Right lobe of liver (tissue), 6 donors: Measurements from ENCODE around the gene ABI3. TPM values are rescaled to one million over a fixed set of nuclear protein-coding genes. Genes with fewer than 3 reads are reported as not detected.

ENCODE experiments used
- ATAC-seq, 4 donors: fragments of 200-7000 bp; cut with Tn5 transposase; one replicate each; pipeline ENCODE4 v1.9.1; 2020; ENCODE audit warnings: mild to moderate bottlenecking in 4 of 4, moderate library complexity in 4 of 4
- DNase-seq, 3 donors: peaks; one replicate each; pipeline ENCODE4 v3.0.0-alpha.2; 2020
- H3K27ac ChIP-seq, 3 donors: fragments of 200-600 bp; one replicate each; pipeline ENCODE4 v1.8.0; 2022
- H3K27me3 ChIP-seq, 2 donors: fragments of 200-600 bp; one replicate each; pipeline ENCODE4 v1.8.0; 2022
- H3K36me3 ChIP-seq, 4 donors: fragments of 200-600 bp; sonication (generic) in 1 of 4; one replicate each; pipeline versions ENCODE4 v1.5.1 to v1.8.0; 2017 to 2022; ENCODE audit warnings: control low read depth in 1 of 4
- H3K4me1 ChIP-seq, 4 donors: fragments of 200-600 bp; sonication (generic) in 1 of 4; one replicate each; pipeline versions ENCODE4 v1.5.1 to v1.8.0; 2017 to 2022; ENCODE audit warnings: control low read depth in 1 of 4
- H3K4me3 ChIP-seq, 3 donors: fragments of 200-600 bp; one replicate each; pipeline ENCODE4 v1.8.0; 2022
- H3K9me3 ChIP-seq, 4 donors: fragments of 200-600 bp; sonication (generic) in 1 of 4; one replicate each; pipeline versions ENCODE4 v1.5.1 to v1.8.0; 2017 to 2022; ENCODE audit warnings: control low read depth in 1 of 4
- CTCF ChIP-seq, 4 donors: fragments of 200-600 bp in 3 of 4; fragments of 450-650 bp in 1 of 4; IDR thresholded peaks; one replicate each; pipeline versions ENCODE4 v1.5.1 to v1.8.0; 2016 to 2022; ENCODE audit warnings: antibody characterized with exemption in 4 of 4, mild to moderate bottlenecking in 2 of 4
- POLR2A ChIP-seq: fragments of 450-650 bp; IDR thresholded peaks from one replicate; pipeline ENCODE4 v1.6.1; 2017; ENCODE audit warnings: antibody characterized with exemption, mild to moderate bottlenecking
- WGBS: methylation state at CpG from one replicate; pipeline ENCODE4 v1.1.6; 2018; ENCODE audit warnings: low coverage, low lambda C conversion rate; ENCODE audit not compliant: insufficient coverage; ENCODE audit errors: missing lambda C conversion rate; 5-methylcytosine and 5-hydroxymethylcytosine counted together
- intact Hi-C, 2 donors: fragments of 100-400 bp; cut with DNase I; formaldehyde crosslinking; loops; one replicate each; pipeline versions ENCODE4 v1.11.2 to v1.14.1; 2022
- total RNA-seq, 6 experiments: library from RNA; depleted of rRNA in 2 of 6; stranded (reverse); fragments of >200 nt in 2 of 6; fragmentation: NEBNext Ultra II Directional in 3 of 6; extraction: Animal tissue kit (Norgen Biotek cat#: 25700) in 3 of 6; gene quantifications; one replicate each; pipeline versions ENCODE4 v1.1.0 to v1.2.4, GENCODE V29; 2016 to 2023
- donor health status: DM: no; HTN: yes; CAD: no.
- donor health status: DM: no; HTN: no; CAD: no.
- donor health status: DM: no; HTN: no; CAD: no.
- donor health status: DM: no; HTN: yes; CAD: no.
- donor health status: DM: no; HTN: yes; CAD: no.

Gene ABI3
- total RNA-seq, 6 experiments from 2014 or later, result 3.0 to 9.7 (median 3.8) TPM

GRCh38 chr17:49200423-49201083, 10.0 kb upstream of the ABI3 start:
- no peaks in the 10 kb centered on the region for H3K27me3 ChIP-seq
- H3K4me3 ChIP-seq, result no peak overlapping the region
- H3K9me3 ChIP-seq, result no peaks in the 10 kb centered on the region
- no peak overlapping the region for H3K27ac ChIP-seq
- ATAC-seq (no peak), DNase-seq (no peak)
- whole genome bisulfite sequencing, result 61% methylated on average over 6 of the region's 13 CpGs
- intact Hi-C loops, result no loop called here
- TF ChIP-seq POLR2A (no peak), CTCF (IDR thresholded peaks at IDR 0.05) (no peak)
- H3K4me1 ChIP-seq, result no peaks in the 10 kb centered on the region
- H3K36me3 ChIP-seq, result no peaks in the 10 kb centered on the region

GRCh38 chr17:49201481-49201927, 9.0 kb upstream of the ABI3 start:
- no peak overlapping the region for H3K4me3 ChIP-seq
- intact Hi-C loops, result no loop called here
- DNase-seq (no peak), ATAC-seq (no peak)
- no peak overlapping the region for H3K27ac ChIP-seq
- H3K27me3 ChIP-seq, result no peaks in the 10 kb centered on the region
- TF ChIP-seq CTCF (IDR thresholded peaks at IDR 0.05) (no peak), POLR2A (no peak)
- H3K36me3 ChIP-seq, result no peaks in the 10 kb centered on the region
- 81% methylated on average over 4 of the region's 8 CpGs for WGBS
- H3K9me3 ChIP-seq, result no peaks in the 10 kb centered on the region
- no peaks in the 10 kb centered on the region for H3K4me1 ChIP-seq

GRCh38 chr17:49203796-49204195, 6.7 kb upstream of the ABI3 start:
- no peaks in the 10 kb centered on the region for H3K9me3 ChIP-seq
- no peaks in the 10 kb centered on the region for H3K4me1 ChIP-seq
- no peaks in the 10 kb centered on the region for H3K36me3 ChIP-seq
- no peak overlapping the region for H3K27ac ChIP-seq
- 34% methylated on average over 2 of the region's 2 CpGs for WGBS
- no peaks in the 10 kb centered on the region for H3K27me3 ChIP-seq
- DNase-seq (no peak), ATAC-seq (no peak)
- intact Hi-C loops, result no loop called here
- no peak overlapping the region for H3K4me3 ChIP-seq
- TF ChIP-seq CTCF (IDR thresholded peaks at IDR 0.05) (no peak), POLR2A (no peak)

- WGBS, result 93% methylated on average over 2 of the region's 2 CpGs
- no peaks in the 10 kb centered on the region for H3K27me3 ChIP-seq
- no peaks in the 10 kb centered on the region for H3K36me3 ChIP-seq
- DNase-seq (no peak), ATAC-seq (no peak)
- no peaks in the 10 kb centered on the region for H3K4me1 ChIP-seq
- H3K4me3 ChIP-seq, result no peak overlapping the region
- TF ChIP-seq POLR2A (no peak), CTCF (IDR thresholded peaks at IDR 0.05) (no peak)
- intact Hi-C loops, result no loop called here
- H3K27ac ChIP-seq, result no peak overlapping the region
- H3K9me3 ChIP-seq, result no peaks in the 10 kb centered on the region
These were observed 6.0 kb upstream of the ABI3 start for GRCh38 chr17:49204516-49204915.
